SU-DHL-6 (cell line): ENCODE results near the gene THAP7.

Experiments used
- H2AFZ ChIP-seq: fragments of 200-600 bp; sonication (generic); 2 replicates; pipeline ENCODE4 v1.6.1; 2014; ENCODE audit warnings: low read depth, mild to moderate bottlenecking, moderate library complexity, mixed read lengths, antibody characterized with exemption, low read length; ENCODE audit not compliant: severe bottlenecking
- H3F3A ChIP-seq: fragments of 200-600 bp; shearing (Covaris generic); 2 replicates; pipeline ENCODE4 v1.6.0; 2016; ENCODE audit warnings: antibody characterized with exemption, mild to moderate bottlenecking; ENCODE audit not compliant: insufficient read depth
- H3K27ac ChIP-seq: fragments of 200-600 bp; sonication (generic); 2 replicates; pipeline ENCODE4 v1.5.1; 2016; ENCODE audit warnings: low read depth, mild to moderate bottlenecking, low read length, moderate library complexity, mixed read lengths
- H3K27me3 ChIP-seq: fragments of 200-600 bp; sonication (generic), shearing (Covaris generic); 2 replicates; pipeline ENCODE4 v1.6.0; 2014; ENCODE audit warnings: mild to moderate bottlenecking, low read length
- H3K36me3 ChIP-seq: fragments of 200-600 bp; sonication (generic); 2 replicates; pipeline ENCODE4 v1.6.1; 2014; ENCODE audit warnings: mild to moderate bottlenecking, low read length, mixed read lengths
- H3K4me2 ChIP-seq: fragments of 300-600, 200-600 bp; shearing (Covaris generic), sonication (generic); 2 replicates; pipeline ENCODE4 v1.6.0; 2014; ENCODE audit warnings: low read length, low read depth, mild to moderate bottlenecking; ENCODE audit not compliant: poor library complexity, severe bottlenecking
- H3K4me3 ChIP-seq: fragments of 200-600 bp; sonication (generic); 2 replicates; pipeline ENCODE4 v1.5.1; 2014; ENCODE audit warnings: antibody characterized with exemption, low read length, mild to moderate bottlenecking, mixed read lengths; ENCODE audit not compliant: insufficient read depth, poor library complexity, severe bottlenecking
- H3K79me2 ChIP-seq: fragments of 200-600 bp; sonication (generic); 2 replicates; pipeline ENCODE4 v1.6.1; 2014; ENCODE audit warnings: mild to moderate bottlenecking, low read length, moderate library complexity; ENCODE audit not compliant: insufficient read depth
- H3K9ac ChIP-seq: fragments of 200-600 bp; sonication (generic); 2 replicates; pipeline ENCODE4 v1.7.0; 2014; ENCODE audit warnings: mild to moderate bottlenecking, low read length
- H3K9me2 ChIP-seq: fragments of 200-600 bp; sonication (generic); replicated peaks from 2 replicates; pipeline ENCODE4 v1.6.1; 2014; ENCODE audit warnings: low read length; ENCODE audit not compliant: insufficient read depth
- H3K9me3 ChIP-seq: fragments of 200-600 bp; sonication (generic); 2 replicates; pipeline ENCODE4 v1.6.1; 2014; ENCODE audit warnings: low read length, mixed read lengths; ENCODE audit not compliant: insufficient read depth
- H4K20me1 ChIP-seq: fragments of 200-600 bp; sonication (generic); 2 replicates; pipeline ENCODE4 v1.6.1; 2014; ENCODE audit warnings: low read depth, mild to moderate bottlenecking, antibody characterized with exemption, low read length, moderate library complexity, mixed read lengths
- EZH2phosphoT487 ChIP-seq: fragments of 200-600 bp; sonication (generic), shearing (Covaris generic); conservative IDR thresholded peaks from 2 replicates; pipeline ENCODE4 v1.6.1; 2018; ENCODE audit warnings: mild to moderate bottlenecking, antibody characterized with exemption, low read length, moderate library complexity, mixed read lengths
- TF ChIP-seq, protein P1 (sequence below): fragments of 200-600 bp; sonication (generic); IDR thresholded peaks from one replicate; pipeline ENCODE4 v1.5.1; 2017; ENCODE audit warnings: antibody characterized with exemption, mild to moderate bottlenecking, low read length, moderate library complexity; ENCODE audit not compliant: insufficient read depth, poor library complexity, severe bottlenecking

The THAP7 gene

DNA sequence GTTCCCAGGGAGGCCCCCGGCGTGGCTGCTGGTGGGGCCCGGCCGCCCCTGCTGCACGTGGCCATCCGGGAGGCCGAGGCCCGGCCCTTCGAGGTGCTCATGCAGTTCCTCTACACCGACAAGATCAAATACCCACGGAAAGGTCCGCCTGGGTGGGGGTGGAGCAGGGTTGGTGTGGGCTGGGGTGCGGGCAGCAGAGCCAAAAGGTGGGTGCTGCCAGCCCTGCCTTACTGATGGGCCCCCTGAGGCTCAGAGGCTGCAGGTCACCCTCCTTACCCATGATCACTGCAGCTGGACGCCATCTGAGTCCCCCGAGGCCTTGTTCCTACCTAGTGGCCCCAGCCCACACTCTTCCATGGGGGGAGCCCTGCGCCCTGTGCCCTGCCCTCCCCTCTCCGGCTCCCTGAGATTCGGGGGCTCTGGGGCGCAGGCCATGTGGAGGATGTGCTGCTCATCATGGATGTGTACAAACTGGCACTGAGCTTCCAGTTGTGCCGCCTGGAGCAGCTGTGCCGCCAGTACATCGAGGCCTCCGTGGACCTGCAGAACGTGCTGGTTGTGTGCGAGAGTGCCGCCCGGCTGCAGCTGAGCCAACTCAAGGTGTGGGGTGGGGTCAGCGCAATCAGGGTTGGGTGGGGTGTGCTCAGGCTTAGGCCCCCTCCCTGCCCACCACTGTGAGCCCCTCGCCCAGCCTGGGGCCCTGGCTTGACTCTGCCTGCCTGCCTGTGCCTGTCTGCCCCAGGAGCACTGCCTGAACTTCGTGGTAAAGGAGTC lies 7.6 kb downstream of the THAP7 start:
- H3K9me3 ChIP-seq = no peaks in the 10 kb centered on the region
- no peaks in the 10 kb centered on the region for H3K27me3 ChIP-seq
- H3F3A ChIP-seq = no peaks in the 10 kb centered on the region
- H3K27ac ChIP-seq = no peak overlapping the region
- H3K9ac ChIP-seq = no peak overlapping the region
- no peaks in the 10 kb centered on the region for H4K20me1 ChIP-seq
- H3K9me2 ChIP-seq = no peaks in the 10 kb centered on the region
- TF ChIP-seq, protein P1, sequence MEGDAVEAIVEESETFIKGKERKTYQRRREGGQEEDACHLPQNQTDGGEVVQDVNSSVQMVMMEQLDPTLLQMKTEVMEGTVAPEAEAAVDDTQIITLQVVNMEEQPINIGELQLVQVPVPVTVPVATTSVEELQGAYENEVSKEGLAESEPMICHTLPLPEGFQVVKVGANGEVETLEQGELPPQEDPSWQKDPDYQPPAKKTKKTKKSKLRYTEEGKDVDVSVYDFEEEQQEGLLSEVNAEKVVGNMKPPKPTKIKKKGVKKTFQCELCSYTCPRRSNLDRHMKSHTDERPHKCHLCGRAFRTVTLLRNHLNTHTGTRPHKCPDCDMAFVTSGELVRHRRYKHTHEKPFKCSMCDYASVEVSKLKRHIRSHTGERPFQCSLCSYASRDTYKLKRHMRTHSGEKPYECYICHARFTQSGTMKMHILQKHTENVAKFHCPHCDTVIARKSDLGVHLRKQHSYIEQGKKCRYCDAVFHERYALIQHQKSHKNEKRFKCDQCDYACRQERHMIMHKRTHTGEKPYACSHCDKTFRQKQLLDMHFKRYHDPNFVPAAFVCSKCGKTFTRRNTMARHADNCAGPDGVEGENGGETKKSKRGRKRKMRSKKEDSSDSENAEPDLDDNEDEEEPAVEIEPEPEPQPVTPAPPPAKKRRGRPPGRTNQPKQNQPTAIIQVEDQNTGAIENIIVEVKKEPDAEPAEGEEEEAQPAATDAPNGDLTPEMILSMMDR = no peak
- TF ChIP-seq EZH2phosphoT487 = no peak
- H3K79me2 ChIP-seq = no peaks in the 10 kb centered on the region
- no peak overlapping the region for H3K4me3 ChIP-seq
- no peak overlapping the region for H2AFZ ChIP-seq
- H3K4me2 ChIP-seq = no peak overlapping the region
- no peaks in the 10 kb centered on the region for H3K36me3 ChIP-seq

DNA sequence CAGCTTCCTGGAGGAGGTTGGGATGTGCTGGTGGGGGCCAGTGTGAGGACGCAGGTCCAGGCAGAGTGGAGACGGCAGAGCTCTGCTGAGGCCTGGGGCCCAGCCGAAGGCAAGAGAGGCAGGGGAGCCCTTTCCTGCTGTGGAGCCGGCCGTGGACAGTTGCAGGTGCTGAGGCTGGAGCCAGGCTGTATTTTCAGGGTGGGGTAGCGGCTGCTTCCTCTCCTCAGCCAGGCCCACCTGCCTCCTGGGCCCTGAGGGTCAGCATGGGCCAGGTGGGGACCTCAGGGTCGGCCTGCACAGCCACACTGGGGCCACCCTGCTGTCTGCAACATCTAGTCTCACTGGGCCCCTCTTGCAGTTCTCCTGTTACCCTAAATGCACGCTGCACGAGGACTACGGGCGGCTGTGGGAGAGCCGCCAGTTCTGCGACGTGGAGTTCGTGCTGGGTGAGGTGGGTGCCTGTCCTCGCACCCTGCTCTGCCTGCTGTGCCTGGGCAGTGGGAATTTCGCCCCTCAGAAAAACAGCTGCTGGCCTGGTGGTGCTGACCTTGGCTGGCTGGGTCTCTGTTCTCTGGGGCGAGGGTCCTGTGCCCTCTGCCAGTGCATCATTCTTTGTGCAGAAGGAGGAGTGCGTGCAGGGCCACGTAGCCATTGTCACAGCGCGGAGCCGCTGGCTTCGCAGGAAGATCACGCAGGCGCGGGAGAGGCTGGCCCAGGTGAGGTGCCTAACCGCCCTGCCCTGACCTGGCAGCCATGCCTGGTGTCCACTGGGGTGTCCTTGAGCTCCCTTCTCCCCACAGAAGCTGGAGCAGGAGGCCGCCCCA lies 8.4 kb downstream of the THAP7 start:
- Histone ChIP-seq H3F3A (no peaks in the 10 kb centered on the region), H3K9me2 (no peaks in the 10 kb centered on the region), H3K4me2 (no peak overlapping the region), H3K9ac (no peak overlapping the region), H2AFZ (no peak overlapping the region), H3K79me2 (no peaks in the 10 kb centered on the region), H3K9me3 (no peaks in the 10 kb centered on the region), H3K4me3 (no peak overlapping the region), H3K27me3 (no peaks in the 10 kb centered on the region), H4K20me1 (no peaks in the 10 kb centered on the region), H3K27ac (no peak overlapping the region), H3K36me3 (no peaks in the 10 kb centered on the region)
- TF ChIP-seq, protein P1 = no peak
- TF ChIP-seq EZH2phosphoT487 = no peak

DNA sequence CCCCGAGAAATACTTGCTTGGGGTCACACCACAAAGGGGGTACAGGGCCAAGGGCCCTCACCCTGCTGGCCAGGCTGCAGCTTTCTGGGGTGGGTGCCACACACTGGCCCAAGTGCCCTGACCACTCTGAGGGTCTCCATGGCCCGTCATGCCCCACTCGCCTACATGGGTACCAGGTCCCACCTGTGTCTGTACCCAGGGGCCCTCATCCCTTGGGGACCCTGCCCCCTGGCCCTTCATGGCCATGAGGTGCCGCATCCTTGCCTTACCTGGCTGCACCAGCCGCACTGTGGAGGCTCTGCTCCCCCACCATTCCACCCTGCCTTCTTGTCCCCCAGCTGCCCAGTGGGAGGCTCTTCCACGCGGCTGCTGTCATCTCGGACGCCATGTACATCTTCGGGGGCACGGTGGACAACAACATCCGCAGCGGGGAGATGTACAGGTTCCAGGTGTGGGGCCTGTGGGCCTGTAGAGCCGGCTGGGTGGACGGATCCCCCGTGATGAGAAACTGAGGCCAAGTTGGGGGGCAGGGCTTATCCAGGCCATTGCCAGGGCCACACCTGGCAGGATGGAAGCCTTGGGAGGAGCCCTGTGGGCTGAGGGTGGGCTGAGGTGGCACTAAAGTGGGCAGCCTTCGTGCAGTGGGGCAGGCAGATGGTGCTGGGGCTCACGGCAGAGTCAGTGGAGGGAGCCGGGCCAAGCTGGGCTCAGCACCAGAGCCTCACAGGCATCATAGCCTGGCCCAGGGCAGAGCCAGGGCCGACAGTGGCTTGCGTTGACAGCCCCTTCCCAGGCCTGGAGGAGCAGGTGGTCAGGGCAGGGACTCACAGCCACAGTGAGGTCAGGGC lies 9.2 kb downstream of the THAP7 start:
- H3K36me3 ChIP-seq = no peaks in the 10 kb centered on the region
- H2AFZ ChIP-seq = no peak overlapping the region
- no peak overlapping the region for H3K9ac ChIP-seq
- H3K79me2 ChIP-seq = no peaks in the 10 kb centered on the region
- H3K27me3 ChIP-seq = no peaks in the 10 kb centered on the region
- H3K9me2 ChIP-seq = no peaks in the 10 kb centered on the region
- no peaks in the 10 kb centered on the region for H3F3A ChIP-seq
- H3K4me2 ChIP-seq = no peak overlapping the region
- H3K4me3 ChIP-seq = no peak overlapping the region
- H4K20me1 ChIP-seq = no peaks in the 10 kb centered on the region
- TF ChIP-seq, protein P1 = no peak
- TF ChIP-seq EZH2phosphoT487 = no peak
- H3K27ac ChIP-seq = no peak overlapping the region
- H3K9me3 ChIP-seq = no peaks in the 10 kb centered on the region
